IPS-11a (cell line): ENCODE results near the gene OVOL2.

Experiments used
- H3K4me3 ChIP-seq: one replicate; pipeline ENCODE4 v1.5.1; 2013; ENCODE audit warnings: low read depth, low read length, control low read depth

Gene OVOL2

DNA sequence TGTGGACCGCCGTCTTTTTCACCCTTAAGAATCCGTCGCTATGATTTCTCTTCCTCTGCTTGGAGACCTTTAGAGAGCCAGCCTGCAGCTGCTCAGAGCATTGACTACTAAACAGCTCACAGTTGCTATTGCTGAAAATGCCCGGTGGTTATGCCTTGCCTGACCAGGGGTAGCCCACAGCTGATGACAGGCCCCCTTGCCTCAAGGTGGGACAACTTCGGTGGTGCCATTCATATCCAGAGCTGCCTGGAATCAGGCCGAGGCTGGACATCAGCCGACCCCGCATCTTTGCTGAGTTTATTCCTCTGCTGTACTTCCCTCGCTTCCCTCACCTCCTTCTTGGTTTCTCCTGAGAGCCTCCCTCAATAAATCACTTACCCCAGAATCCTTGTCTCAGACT, 39.6 kb downstream of the OVOL2 start:
- H3K4me3 ChIP-seq, result no peak overlapping the region

DNA sequence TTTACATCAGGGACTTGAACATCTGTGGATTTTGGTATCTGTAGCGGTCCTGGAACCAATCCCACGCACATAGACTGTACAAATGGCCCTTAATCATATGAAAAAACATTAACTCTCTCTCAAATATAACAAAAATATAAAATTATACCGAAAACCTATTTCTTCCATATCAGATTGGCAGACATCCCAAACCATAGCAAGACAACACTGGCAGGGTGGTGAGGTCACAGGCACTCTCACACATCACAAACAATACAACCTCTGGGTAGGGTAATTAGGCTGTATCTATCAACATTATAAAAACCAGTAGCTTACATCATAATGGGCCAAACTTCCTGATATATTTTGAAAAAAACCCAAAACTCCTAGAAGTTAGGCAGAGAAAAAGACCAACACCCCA, 40.9 kb downstream of the OVOL2 start:
- no peak overlapping the region for H3K4me3 ChIP-seq

DNA sequence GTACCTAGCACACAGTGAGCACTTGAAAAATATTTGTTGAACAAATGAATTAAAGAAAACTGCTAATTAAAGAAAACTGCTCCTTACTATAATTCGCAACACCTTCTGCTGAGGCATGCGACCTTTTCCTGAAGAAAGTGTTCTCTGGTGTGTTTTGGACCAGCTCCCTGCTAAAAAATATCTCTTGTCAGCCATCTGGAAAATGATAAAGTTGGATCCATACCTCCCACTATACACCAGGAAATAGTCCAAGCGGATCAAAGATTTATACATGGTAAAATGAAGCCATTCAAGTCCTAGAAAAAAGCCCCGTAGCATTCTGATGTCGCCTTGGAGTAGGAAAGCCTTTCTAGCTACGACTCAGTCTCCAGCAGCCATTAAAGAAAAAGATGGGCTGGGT, 43.3 kb downstream of the OVOL2 start:
- H3K4me3 ChIP-seq, result no peak overlapping the region

DNA sequence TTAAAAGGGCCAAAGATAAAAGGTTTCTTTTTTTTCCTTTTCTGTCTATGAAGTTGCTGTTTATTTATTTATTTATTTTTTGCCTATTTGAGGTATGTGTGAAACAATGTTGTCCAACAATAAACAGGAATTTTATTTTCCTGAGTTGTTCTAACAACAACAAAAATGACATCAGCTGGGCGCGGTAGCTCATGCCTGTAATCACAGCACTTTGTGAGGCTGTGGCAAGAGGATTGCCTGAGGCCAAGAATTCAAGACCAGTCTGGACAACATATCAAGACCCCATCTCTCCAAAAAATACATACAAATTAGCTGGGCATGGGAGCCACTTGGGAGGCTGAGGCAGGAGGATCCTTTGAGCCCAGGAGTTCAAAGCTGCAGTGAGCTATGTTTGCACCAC, 44.8 kb downstream of the OVOL2 start:
- H3K4me3 ChIP-seq, result no peak overlapping the region

DNA sequence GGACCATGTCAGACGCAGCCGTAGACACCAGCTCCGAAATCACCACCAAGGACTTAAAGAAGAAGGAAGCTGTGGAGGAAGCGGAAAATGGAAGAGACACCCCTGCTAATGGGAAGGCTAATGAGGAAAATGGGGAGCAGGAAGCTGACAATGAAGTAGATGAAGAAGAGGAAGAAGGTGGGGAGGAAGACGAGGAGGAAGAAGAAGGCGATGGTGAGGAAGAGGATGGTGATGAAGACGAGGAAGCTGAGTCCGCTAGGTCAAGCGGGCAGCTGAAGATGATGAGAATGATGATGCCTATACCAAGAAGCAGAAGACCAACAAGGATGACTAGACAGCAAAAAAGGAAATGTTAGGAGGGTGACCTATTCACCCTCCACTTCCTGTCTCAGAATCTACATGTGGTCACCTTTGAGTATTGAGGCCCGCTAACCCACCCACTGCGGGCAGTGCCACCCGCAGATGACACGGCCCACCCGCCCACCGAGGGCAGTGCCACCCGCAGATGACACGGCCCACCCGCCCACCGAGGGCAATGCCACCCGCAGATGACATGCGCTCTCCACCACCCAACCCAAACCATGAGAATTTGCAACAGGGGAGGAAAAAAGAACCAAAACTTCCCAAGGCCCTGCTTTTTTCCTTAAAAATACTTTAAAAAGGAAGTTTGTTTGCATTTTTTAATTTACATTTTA, 45.6 kb downstream of the OVOL2 start:
- H3K4me3 ChIP-seq, result no peak overlapping the region

DNA sequence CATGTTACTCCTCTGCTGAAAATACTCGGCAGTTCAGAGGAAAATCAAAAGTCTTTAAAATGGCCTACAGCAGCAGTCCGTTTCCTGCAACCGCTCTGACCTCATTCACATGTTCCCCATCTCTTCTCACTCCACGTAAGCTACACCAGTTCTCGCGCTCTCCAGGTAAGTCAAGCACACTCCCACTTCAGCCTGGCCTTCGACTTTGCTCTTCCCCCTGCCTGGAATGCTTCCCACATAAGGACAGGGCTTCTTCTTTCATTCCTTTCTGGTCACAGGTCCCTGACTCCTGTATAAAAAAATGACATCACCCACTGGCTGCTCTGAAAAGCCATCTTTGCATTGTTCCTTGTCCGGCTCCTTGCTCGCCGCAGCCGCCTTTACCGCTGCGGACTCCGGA, 46.2 kb downstream of the OVOL2 start:
- H3K4me3 ChIP-seq, result no peak overlapping the region

DNA sequence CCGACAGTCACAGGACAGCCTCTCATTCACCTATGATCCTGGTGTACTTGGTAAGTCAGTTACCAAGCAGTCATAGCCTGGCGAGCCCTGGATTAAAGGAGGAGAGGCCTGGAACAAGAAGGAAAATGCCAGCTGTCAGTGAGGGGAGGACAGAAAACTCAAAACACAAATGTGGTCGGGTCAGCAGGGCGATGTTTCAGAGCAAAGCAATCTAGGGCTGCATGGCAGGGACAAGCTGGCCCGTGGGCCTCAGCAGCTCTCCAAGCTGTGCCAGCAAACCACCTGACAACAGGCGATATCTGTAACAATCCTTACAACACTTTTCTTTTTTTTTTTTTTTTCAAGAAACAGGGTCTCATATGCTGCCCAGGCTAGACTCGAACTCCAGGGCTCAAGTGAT, 48.6 kb downstream of the OVOL2 start:
- H3K4me3 ChIP-seq, result no peak overlapping the region

DNA sequence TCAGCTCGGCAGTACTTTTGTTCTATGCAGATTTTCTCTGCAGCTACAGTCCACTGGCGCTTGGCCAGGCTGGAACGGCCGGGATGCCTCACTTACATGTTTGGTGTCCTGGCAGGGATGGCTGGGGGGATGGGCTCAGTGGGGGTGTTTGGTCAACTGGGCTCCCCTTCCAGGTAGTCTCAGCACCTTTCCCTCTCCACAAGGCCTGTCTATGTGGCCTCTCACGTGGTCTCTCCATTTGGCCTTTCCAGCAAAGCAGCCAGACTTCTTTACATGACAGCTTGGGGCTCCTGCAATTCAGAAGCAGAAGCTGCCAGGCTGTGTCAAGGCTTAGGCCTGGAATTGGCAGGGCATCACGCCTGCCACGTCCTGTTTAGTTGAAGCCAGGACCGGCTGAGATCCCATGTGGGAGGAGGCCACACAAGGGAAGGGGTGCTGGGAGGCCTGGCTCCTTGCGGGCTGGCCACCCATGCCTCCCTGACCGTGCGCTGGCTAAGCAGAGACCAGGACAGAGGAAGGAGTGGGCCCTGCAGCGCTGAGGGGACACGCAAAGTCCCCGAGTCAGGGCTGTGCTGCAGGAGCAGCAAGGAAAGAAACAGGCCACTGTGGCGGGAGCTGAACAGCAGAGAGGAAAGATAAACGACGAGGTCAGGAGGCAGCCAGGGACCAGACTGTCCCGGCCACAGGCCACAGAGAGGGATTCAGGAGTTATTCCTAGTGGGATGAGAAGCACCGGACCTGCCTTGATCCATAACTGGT, 50.0 kb downstream of the OVOL2 start:
- no peak overlapping the region for H3K4me3 ChIP-seq

DNA sequence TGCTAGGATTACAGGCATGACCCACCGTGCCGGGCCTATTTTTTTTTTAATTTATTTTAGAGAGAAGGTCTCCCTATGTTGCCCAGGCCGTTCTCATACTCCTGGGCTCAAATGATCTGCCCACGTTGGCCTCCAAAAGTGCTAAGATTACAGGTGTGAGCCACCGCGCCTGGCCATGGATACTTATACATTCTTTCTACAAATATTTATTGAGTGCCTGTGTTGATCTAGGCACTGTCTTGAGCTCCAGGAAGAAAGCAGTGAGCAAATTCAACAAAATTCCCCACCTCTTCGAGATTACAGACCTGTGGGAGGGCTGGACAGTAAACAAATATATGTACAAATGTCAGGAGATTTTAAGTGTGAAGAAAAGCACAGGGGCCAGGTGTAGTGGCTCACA, 51.0 kb downstream of the OVOL2 start:
- no peak overlapping the region for H3K4me3 ChIP-seq

DNA sequence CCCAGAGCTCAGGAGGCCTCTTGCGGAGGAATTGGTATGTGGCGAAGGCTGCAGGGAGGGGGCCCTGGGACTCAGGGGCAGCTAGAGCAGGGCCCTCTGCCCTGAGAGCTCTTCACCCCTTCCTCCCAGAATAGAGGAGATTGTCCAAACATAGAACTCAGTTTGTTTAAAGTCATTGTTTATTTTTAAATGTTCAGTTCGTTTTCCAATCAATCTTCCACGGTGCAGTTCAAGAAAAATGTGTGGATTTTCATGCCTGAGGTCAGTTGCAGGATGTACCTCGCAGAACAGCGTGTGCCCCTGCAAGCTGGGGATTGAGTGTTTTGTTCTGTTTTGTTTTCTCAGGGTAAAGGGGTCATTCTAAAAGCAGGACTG, 51.7 kb downstream of the OVOL2 start:
- H3K4me3 ChIP-seq, result no peak overlapping the region

DNA sequence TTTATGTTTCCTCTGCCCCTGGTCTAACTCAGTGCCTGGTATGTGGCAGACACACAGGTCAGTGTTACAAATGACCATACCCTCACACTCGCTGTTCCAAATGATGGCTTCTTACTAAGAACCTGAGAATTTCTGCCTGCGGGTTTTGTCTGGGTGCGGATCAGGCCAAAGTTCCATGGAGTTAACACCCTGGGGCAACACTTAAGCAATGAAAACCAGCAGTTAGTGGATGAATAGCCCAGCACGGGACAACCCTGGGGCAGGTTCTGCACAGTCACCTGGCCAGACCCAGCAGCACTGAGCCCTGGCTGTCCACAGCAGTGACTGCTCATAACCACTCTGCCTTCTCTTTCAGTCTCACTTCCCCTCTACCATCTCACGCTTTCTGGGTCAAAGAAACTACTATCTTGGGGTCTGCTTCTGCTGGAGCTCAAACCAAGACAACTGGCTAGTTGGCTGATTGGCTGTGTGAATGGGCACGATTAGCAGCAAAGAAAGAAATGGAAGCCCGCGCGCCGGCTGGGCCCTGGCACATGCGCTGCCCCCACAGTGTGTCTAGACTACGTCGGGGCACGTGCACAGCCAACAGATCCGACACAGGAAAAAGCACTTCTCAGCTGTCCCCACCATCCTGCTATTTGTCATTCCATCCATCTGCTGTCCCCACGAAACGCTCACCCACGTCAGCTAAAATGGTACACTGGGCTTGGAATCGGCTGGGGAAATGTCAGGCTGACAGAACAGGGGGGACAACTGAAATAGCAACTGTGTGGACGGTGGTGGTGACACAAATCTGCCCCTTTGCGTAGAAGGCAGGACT, 52.3 kb downstream of the OVOL2 start:
- no peak overlapping the region for H3K4me3 ChIP-seq

DNA sequence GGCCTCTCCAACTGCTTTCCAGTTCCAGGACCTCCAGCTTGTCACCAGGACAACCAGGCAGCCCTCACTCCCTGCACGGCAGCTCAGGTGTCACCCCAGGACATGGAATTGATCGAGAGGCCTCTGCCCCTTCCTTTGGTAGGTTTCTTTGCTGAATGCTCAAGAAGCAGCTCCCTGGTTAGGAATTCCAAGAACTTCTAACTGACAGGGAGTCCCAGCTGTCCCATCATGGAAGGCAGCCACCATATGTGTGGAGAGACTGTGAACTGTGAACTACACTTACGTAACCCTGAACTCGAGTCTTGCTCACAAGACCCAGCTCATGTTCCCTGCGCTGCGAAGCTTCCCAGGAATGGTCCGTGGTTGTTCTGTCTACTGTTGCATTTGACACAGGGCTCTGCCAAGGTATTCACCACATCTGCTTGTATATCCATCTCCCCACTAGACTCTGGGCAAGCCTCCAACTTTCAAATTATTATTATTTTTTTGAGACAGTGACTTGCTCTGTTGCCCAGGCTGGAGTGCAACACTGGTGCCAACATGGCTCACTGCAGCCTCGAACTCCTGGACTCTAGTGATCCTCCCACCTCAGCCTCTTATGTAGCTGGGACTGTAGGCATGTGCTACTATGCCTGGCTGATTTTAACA, 53.2 kb downstream of the OVOL2 start:
- no peak overlapping the region for H3K4me3 ChIP-seq

DNA sequence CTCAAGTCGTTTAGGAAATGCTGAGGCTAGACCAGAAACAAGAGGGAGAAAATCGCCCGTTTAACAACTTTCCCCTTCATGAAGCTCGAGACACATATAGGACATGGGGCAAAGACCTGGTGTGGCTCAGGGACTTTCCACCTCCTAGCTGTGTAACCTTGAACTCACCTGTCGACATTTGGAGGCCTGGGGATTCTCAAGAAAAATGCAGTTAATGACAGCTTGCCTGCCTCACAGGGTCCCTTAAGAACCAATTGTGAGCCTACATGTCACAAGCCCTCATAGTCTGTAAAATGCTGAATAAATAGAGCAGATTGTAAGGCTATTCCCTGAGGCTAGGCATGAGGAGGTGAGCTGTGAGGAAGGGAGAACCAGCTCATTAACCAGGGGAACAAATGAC, 53.8 kb downstream of the OVOL2 start:
- no peak overlapping the region for H3K4me3 ChIP-seq

DNA sequence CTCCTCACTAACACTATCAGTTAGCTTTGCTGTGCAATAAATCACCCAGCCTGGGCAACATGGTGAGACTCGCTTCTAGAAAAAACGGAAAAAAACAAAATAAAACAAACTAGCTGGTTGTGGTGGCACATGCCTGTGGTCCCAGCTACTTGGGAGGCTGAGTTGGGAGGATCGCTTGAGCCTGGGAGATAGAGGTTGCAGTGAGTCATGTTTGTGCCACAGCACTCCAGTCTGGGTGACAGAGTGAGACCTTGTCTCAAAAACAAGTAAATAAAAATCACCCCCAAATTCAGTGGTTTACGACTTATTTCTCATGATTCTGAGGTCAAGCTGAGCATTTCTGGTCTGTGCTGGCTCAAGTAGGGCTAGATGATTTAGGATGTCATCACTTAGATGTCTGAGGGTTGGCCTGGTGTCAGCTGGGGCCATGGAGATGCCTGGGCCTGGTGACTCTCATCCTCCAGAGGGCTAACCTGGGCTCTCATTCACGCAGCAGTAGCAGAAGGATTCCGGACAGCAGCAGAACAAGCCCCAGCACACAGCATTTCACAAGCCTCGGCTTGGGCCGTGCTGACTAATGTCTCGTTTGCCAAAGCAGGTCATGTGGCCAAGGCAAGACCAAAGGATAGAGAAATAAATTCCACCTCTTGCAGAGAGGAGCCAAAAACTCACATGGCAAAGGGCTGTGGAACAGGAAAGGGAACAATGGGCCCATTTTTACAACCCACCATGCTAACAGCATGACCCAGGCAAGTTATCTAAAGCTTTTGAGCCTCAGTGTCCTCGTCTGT, 56.4 kb downstream of the OVOL2 start:
- no peak overlapping the region for H3K4me3 ChIP-seq

DNA sequence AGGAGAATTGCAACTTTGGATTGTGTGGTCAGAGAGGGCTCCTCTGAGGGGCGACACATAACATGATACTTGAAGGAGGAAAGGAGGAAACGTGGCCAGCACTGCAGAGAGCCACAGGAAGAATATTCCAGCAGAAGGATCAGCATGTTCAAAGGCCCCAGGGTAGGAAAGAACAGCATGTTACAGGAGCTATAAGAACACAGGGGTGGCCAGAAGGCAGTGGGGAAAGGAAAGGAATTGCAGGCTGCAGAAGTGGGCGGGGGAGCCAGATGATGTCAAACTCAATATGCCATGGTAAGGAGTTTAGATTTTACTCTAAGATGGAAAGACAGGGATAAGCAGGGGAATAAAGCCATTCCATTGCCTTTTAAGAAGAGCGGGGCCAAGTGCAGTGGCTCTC, 58.1 kb downstream of the OVOL2 start:
- no peak overlapping the region for H3K4me3 ChIP-seq

DNA sequence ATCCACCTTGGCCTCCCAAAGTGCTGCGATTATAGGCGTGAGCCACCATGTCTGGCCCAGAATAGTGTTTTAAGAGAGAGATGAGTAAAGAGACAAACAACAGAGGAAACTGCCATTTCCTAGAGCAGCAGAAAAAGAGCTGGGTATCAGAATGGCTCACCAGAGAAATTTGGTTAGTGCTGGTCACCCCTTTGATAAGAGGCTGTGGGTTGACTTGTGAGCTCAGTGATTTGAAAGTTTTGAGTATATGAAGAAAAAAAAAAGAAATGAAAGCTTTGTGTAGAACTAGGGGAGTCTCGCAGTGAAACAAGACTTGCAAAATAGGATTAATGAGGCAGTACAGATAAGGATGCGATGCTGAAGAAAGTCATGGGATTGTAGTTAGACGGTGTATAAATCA, 59.3 kb downstream of the OVOL2 start:
- H3K4me3 ChIP-seq, result no peak overlapping the region

DNA sequence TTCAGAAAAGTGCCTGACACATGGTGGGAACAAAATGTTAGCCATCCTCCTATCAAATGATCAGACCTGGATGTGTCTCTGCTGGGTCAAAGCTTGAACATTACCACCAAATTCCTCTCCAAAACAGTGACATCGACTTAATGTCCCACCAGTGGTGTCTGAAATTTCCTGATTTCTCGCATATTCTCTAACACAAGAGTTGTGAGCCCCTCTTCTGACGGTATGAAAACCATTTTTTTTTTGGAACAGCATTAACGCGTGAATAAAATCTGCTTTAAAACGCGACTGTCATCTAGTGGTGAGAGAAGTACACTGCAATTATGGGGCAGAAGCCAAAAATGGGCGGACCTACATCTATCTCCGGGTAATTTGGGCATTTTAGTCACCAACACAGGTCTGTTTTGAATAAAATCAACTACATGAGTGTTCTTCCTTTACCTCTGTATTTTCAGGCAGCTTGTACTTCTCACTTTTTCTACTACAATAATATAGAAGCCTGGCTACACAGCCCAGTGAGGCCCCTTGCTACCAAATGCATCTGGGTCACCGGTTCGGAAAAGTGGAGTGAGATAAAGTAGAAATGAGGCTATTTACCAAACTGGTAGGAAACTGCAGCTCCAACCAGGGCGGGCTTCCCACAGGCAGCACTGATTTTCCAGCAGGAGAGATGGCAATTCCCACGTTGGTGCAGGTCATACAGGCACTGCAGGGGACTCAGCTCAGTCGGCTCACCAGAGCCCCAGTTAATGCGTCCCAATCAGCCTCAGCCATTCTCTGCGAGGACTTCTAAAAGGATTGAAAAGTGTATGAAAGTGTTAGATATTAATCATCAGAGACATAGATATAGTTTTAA, 61.5 kb downstream of the OVOL2 start:
- H3K4me3 ChIP-seq, result no peak overlapping the region

DNA sequence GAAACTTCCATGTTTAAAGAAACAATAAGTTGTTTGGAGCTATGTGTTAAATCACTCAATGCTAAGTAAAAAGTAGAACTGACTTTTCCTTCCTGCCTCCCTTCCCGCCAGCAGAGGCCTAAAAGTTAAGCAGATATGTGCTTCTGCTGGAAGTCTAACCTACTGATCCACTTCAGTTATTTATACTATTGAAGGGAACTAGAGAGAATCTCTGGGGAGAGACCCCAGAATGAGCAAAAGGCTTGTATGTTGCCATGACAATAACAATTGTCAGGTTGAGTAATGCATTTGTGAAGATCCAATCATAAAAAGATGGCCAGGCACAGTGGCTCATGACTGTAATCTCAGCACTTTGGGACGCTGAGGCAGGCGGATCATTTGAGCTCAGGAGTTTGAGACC, 64.2 kb downstream of the OVOL2 start:
- no peak overlapping the region for H3K4me3 ChIP-seq

DNA sequence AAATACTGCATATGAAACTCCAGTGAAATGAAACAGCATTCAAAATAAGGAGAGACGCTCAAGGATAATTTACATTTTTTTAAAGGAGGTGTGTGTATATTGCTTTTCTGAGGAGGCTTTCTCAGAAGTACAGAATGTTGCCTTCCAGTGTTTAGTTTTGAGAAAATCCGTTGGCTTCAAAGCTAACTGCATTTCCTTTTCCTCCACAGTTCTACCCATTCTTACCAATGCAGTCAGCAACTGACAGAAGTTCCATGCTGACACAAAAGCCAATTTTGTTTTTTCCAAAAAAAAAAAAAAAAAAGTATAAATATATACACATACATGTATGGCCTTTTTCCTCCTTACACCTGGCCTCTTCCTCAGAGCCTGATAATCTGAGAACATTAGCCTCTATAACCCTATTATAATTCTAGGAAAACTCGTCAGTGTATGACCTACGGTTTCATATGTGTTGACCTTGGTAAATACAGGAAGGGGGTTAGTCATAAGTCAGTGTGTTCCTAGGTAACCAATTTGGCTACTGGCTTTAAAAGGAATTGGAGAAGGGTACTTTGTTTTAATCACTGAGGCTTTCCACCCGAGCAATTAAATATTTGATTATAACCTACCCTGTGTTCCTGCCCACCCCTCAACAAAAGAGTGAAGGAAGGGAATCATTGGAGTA, 64.7 kb downstream of the OVOL2 start:
- H3K4me3 ChIP-seq, result no peak overlapping the region
